Omental fat pad (tissue), 4 donors: ENCODE measurements around the gene ATP1A1. TPM values are rescaled to one million over a fixed set of nuclear protein-coding genes. Genes with fewer than 3 reads are reported as not detected.

ENCODE experiments used
- ATAC-seq: fragments of 150-250 bp; one replicate; pipeline ENCODE4 v1.9.1; 2016; ENCODE audit warnings: mild to moderate bottlenecking, moderate library complexity; ENCODE audit not compliant: low FRiP score
- DNase-seq: peaks from one replicate; pipeline ENCODE4 v3.0.0-alpha.2; 2019; ENCODE audit warnings: low spot score
- CTCF ChIP-seq, 3 donors: fragments of 450-650 bp; IDR thresholded peaks; one replicate each; pipeline ENCODE4 v1.5.1; 2016 to 2017; ENCODE audit warnings: antibody characterized with exemption in 3 of 3, mild to moderate bottlenecking in 3 of 3, moderate library complexity in 2 of 3
- total RNA-seq, 4 donors: library from RNA; depleted of rRNA; stranded (reverse); fragments of >200 nt; gene quantifications; one replicate each; pipeline ENCODE4 v1.1.0, GENCODE V29; 2016

Gene ATP1A1
- total RNA-seq, 4 donors from 2014 or later, result 188 to 490 (median 254) TPM

GRCh38 chr1:116416854-116417513, 43.9 kb downstream of the ATP1A1 start:
- DNase-seq (no peak), ATAC-seq (no peak)
- TF ChIP-seq CTCF (IDR thresholded peaks at IDR 0.05), result no peak

DNA sequence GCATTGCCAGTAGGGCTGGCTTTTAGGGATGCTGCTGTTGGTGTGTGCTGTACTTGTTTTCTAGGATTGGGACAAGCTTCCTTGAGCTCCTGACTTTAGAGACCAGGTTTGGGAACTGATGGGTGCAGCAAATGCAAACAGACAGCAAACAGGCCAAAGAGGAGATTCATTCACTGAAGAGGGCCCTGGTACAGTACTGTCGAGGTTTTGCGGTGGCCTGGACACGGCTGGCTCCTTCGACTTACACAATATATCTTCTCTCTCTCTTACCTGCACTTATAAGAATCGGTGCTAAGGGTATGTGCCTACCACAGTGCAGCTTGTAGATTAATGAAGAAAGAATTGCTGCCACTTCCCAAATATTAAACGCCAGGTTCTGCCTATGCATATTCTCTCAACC, 44.6 kb downstream of the ATP1A1 start:
- DNase-seq (no peak), ATAC-seq (no peak)
- TF ChIP-seq CTCF (IDR thresholded peaks at IDR 0.05), result no peak

GRCh38 chr1:116418091-116418830, 45.2 kb downstream of the ATP1A1 start:
- ATAC-seq, result peak; percentile 84
- DNase-seq, result peak; percentile 75
- no peak for TF ChIP-seq CTCF (IDR thresholded peaks at IDR 0.05)

- TF ChIP-seq CTCF (IDR thresholded peaks at IDR 0.05), result no peak
- ATAC-seq (no peak), DNase-seq (no peak)
These were observed 47.6 kb downstream of the ATP1A1 start for GRCh38 chr1:116420417-116421200.

DNA sequence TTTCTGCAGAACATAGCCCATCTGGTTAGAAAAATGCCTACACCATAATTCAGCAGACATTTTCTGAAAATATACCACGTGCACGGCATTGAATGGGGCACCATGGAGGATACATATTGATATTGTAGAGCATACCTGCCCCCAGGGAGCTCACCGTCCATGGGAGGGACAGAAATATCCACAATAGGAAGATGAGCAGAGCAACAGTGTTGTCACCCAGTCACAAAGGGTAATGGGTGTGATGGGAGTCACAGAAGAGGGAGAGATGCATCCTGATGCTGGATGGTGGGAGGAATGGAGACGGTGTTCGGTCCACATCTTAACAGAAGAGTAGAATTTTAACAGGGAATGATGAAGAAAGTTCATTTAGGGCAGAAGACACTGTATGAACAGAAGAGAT, 51.4 kb downstream of the ATP1A1 start:
- ATAC-seq, result no peak
- no peak for TF ChIP-seq CTCF (IDR thresholded peaks at IDR 0.05)

GRCh38 chr1:116424863-116425262, 51.8 kb downstream of the ATP1A1 start:
- ATAC-seq (no peak), DNase-seq (no peak)
- no peak for TF ChIP-seq CTCF (IDR thresholded peaks at IDR 0.05)

More for the DNA sequence above, 51.4 kb downstream of the ATP1A1 start:
- no peak for DNase-seq
